Glutamatergic neuron (in vitro differentiated cells): ENCODE measurements around the gene LPA. TPM values are rescaled to one million over a fixed set of nuclear protein-coding genes. Genes with fewer than 3 reads are reported as not detected.

Experiments used
- DNase-seq: peaks from one replicate; pipeline ENCODE4 v3.0.0; 2022
- H3K27ac Mint-ChIP-seq: one replicate; pipeline ENCODE4 v1.8.0; 2020; ENCODE audit warnings: mild to moderate bottlenecking, mixed read lengths, inconsistent platforms; ENCODE audit not compliant: unreplicated experiment
- H3K27me3 Mint-ChIP-seq: one replicate; pipeline ENCODE4 v1.8.0; 2020; ENCODE audit warnings: mild to moderate bottlenecking, moderate library complexity, mixed read lengths, inconsistent platforms; ENCODE audit not compliant: unreplicated experiment
- H3K36me3 Mint-ChIP-seq: one replicate; pipeline ENCODE4 v1.8.0; 2020; ENCODE audit warnings: mild to moderate bottlenecking, mixed read lengths, inconsistent platforms; ENCODE audit not compliant: unreplicated experiment
- H3K4me1 Mint-ChIP-seq: one replicate; pipeline ENCODE4 v1.8.0; 2020; ENCODE audit warnings: mild to moderate bottlenecking, low read depth, mixed read lengths, inconsistent platforms; ENCODE audit not compliant: unreplicated experiment
- H3K4me3 Mint-ChIP-seq: one replicate; pipeline ENCODE4 v1.8.0; 2020; ENCODE audit warnings: mild to moderate bottlenecking, mixed read lengths, inconsistent platforms; ENCODE audit not compliant: unreplicated experiment
- H3K9me3 Mint-ChIP-seq: one replicate; pipeline ENCODE4 v1.8.0; 2020; ENCODE audit warnings: mild to moderate bottlenecking, moderate library complexity, mixed read lengths, inconsistent platforms; ENCODE audit not compliant: unreplicated experiment
- CTCF ChIP-seq: fragments of 200-600 bp; sonication (generic); IDR thresholded peaks from one replicate; pipeline ENCODE4 v1.5.0; 2021; ENCODE audit not compliant: partially characterized antibody, unreplicated experiment
- total RNA-seq: library from RNA; stranded (reverse); fragmentation: NEBNext Ultra II Directional; extraction: Animal tissue kit (Norgen Biotek cat#: 25700); gene quantifications from one replicate; pipeline ENCODE4 v1.2.1, GENCODE V29; 2021; ENCODE audit not compliant: unreplicated experiment

Gene LPA
- total RNA-seq, 1 donor from 2014 or later: 1.9 TPM

- peak; percentile 85 for DNase-seq
- Mint-ChIP-seq H3K9me3 (peaks cover 5% of the 10 kb centered on the region), H3K4me3 (peak overlapping the region; percentile 92), H3K4me1 (no peaks in the 10 kb centered on the region), H3K36me3 (no peaks in the 10 kb centered on the region), H3K27me3 (no peaks in the 10 kb centered on the region), H3K27ac (peak overlapping the region; percentile 75)
- TF ChIP-seq CTCF: peak; percentile 36
These were observed 143.8 kb downstream of the LPA start for GRCh38 chr6:160520043-160520904.

GRCh38 chr6:160519603-160520042 is 144.5 kb downstream of the LPA start:
- Mint-ChIP-seq H3K4me3 (peak overlapping the region; percentile 92), H3K36me3 (no peaks in the 10 kb centered on the region), H3K9me3 (peaks cover 5% of the 10 kb centered on the region), H3K27ac (peak overlapping the region; percentile 75), H3K27me3 (no peaks in the 10 kb centered on the region), H3K4me1 (no peaks in the 10 kb centered on the region)
- DNase-seq: no peak
- peak; percentile 97 for TF ChIP-seq CTCF

GRCh38 chr6:160519133-160519532 is 144.9 kb downstream of the LPA start:
- Mint-ChIP-seq H3K36me3 (no peaks in the 10 kb centered on the region), H3K27me3 (no peaks in the 10 kb centered on the region), H3K4me3 (peak overlapping the region; percentile 46), H3K9me3 (peaks cover 8% of the 10 kb centered on the region), H3K27ac (no peak overlapping the region), H3K4me1 (no peaks in the 10 kb centered on the region)
- DNase-seq: no peak
- no peak for TF ChIP-seq CTCF

GRCh38 chr6:160513836-160514235 is 150.2 kb downstream of the LPA start:
- no peak overlapping the region for H3K27ac Mint-ChIP-seq
- H3K9me3 Mint-ChIP-seq: peaks cover 5% of the 10 kb centered on the region
- H3K4me3 Mint-ChIP-seq: no peak overlapping the region
- H3K4me1 Mint-ChIP-seq: peaks cover 9% of the 10 kb centered on the region
- H3K27me3 Mint-ChIP-seq: peaks cover 2% of the 10 kb centered on the region
- no peaks in the 10 kb centered on the region for H3K36me3 Mint-ChIP-seq
- no peak for TF ChIP-seq CTCF
- DNase-seq: no peak

GRCh38 chr6:160510976-160511617 is 153.0 kb downstream of the LPA start:
- Mint-ChIP-seq H3K27me3 (peaks cover 2% of the 10 kb centered on the region), H3K27ac (no peak overlapping the region), H3K4me3 (no peak overlapping the region), H3K36me3 (no peaks in the 10 kb centered on the region), H3K9me3 (peaks cover 3% of the 10 kb centered on the region), H3K4me1 (peaks cover 14% of the 10 kb centered on the region)
- no peak for DNase-seq
- TF ChIP-seq CTCF: no peak
